Raji (cell line): Measurements from ENCODE around the gene HIPK2.

Experiments used
- POLR2A ChIP-seq: IDR thresholded peaks from 2 replicates; pipeline ENCODE4 v1.6.1; 2011; ENCODE audit warnings: low read depth, low read length, control low read depth; ENCODE audit not compliant: insufficient read depth

The HIPK2 gene

GRCh38 chr7:139747662-139748372 is 30.0 kb downstream of the HIPK2 start:
- no peak for TF ChIP-seq POLR2A

- no peak for TF ChIP-seq POLR2A
Observed at GRCh38 chr7:139746652-139747051, 31.1 kb downstream of the HIPK2 start.

GRCh38 chr7:139745678-139746143 is 32.1 kb downstream of the HIPK2 start:
- TF ChIP-seq POLR2A = no peak

- TF ChIP-seq POLR2A = no peak
Observed at GRCh38 chr7:139744768-139745677, 32.8 kb downstream of the HIPK2 start.

- no peak for TF ChIP-seq POLR2A
Observed at GRCh38 chr7:139743967-139744767, 33.6 kb downstream of the HIPK2 start.

- TF ChIP-seq POLR2A = no peak
Observed at GRCh38 chr7:139743267-139743966, 34.4 kb downstream of the HIPK2 start.

- no peak for TF ChIP-seq POLR2A
Observed at GRCh38 chr7:139741789-139742344, 35.9 kb downstream of the HIPK2 start.

GRCh38 chr7:139741239-139741638 is 36.6 kb downstream of the HIPK2 start:
- TF ChIP-seq POLR2A = no peak

- no peak for TF ChIP-seq POLR2A
Observed at GRCh38 chr7:139739863-139740597, 37.8 kb downstream of the HIPK2 start.

GRCh38 chr7:139738772-139739171 is 39.0 kb downstream of the HIPK2 start:
- no peak for TF ChIP-seq POLR2A

- no peak for TF ChIP-seq POLR2A
Observed at GRCh38 chr7:139738101-139738489, 39.7 kb downstream of the HIPK2 start.

- TF ChIP-seq POLR2A = no peak
Observed at GRCh38 chr7:139737221-139738100, 40.3 kb downstream of the HIPK2 start.

- TF ChIP-seq POLR2A = no peak
Observed at GRCh38 chr7:139735912-139736595, 41.7 kb downstream of the HIPK2 start.

GRCh38 chr7:139735466-139735865 is 42.3 kb downstream of the HIPK2 start:
- TF ChIP-seq POLR2A = no peak
